GM19328 (cell line): Measurements from ENCODE around the gene CSTF3.
"Not testable (repeated sequence)": the region's sequence is repeated elsewhere in the genome, so short reads cannot be mapped to it uniquely, and the experiment has no call there.

Source experiments
- ATAC-seq: cut with Tn5 transposase; IDR thresholded peaks from one replicate; pipeline ENCODE4 v1.9.1; 2021; ENCODE audit warnings: mild to moderate bottlenecking, moderate library complexity; ENCODE audit not compliant: unreplicated experiment

Gene CSTF3

DNA sequence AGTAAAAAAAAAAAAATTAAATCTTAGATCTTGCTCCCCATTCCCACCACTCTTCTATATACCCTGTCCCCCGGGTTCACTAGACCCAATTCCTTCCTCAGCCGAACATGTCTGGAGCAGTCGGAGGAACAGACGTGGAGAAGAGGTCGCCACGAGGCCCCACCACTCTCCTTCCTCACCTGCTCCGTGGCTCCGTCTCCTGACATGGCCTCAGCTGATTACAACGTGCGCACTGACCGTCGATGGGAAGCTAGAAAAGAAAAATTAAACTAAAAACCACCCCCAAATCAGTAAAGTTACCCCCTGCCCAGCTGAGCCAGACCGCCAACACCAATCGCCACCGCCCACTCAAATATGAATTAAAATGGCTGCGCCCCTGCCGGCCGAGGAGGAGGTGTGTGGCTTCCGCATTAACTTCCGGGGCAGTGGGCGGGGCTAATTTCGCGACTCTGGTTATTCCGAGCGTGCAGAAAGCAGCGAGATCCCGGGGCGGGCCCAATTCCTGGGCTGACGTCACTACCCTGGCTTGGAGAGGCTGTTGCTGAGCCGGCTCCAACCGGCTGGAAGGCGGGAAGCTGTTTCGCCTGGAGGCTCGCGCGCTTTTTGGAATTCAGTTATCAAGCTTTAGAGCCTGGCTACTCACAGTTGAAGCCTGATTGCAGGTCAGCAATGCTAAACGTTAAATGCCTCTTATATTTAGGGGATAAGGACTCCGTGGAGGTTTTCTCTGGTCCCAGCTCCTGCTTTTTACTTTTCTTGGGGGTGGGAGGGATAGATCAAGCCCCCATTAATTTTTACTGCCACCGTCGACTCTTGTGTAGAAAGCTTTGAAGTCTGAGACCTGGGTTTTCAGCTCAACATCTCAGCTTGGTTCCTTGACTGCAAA lies at the start of gene CSTF3:
Gene CSTF3 (minus strand): TSS at position 361 of the 886 bp plus-strand sequence. CDS start 155 bp downstream, at position 206.
- ATAC-seq: peak; percentile 90

DNA sequence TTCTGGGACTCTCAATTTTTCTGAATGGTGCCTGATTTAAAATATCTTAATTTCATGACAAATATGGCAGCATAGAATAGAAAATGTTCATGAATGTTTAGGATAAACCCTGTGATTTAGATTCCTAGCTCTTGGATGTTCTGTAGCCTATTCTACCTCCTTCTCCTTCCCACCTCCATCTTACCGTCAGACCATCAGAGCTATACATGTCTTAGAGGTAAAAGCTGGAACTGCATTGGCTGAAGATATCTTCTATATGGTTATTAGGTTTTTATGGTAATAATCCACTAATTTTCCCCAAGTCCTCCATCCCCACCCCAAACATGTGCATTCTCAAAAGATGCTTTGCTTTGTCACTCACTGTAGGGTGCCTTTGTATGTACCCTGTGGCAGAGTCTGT lies 46.9 kb upstream of the CSTF3 start:
- ATAC-seq: no peak

DNA sequence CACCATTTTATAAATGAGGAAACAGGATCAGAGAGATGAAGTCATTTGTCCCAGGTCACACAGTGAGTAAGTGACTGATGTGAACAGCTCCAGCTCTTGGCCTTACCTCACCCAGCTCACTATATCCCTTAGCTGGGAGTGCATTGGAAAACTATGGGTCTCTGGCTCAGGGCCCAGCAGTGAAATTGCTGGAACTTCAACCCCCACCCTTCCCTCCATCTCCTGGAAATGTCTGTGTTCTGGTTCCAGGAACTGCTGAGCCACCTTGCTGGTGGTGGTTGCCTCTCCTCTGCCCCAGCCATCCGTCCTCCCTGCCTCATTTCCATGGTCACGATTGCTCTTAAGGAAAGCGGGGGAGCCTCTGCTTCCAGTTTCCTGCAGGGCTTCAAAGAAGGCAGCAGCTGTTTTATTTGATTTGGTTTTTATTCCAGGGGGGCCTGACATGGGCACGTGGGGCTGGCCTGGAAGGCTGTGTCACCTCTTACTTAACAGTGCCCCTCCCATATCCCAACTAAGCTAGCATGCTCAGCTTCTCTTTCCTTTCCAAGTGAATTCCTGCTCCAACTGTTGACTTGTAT lies 46.2 kb upstream of the CSTF3 start:
- ATAC-seq: no peak

DNA sequence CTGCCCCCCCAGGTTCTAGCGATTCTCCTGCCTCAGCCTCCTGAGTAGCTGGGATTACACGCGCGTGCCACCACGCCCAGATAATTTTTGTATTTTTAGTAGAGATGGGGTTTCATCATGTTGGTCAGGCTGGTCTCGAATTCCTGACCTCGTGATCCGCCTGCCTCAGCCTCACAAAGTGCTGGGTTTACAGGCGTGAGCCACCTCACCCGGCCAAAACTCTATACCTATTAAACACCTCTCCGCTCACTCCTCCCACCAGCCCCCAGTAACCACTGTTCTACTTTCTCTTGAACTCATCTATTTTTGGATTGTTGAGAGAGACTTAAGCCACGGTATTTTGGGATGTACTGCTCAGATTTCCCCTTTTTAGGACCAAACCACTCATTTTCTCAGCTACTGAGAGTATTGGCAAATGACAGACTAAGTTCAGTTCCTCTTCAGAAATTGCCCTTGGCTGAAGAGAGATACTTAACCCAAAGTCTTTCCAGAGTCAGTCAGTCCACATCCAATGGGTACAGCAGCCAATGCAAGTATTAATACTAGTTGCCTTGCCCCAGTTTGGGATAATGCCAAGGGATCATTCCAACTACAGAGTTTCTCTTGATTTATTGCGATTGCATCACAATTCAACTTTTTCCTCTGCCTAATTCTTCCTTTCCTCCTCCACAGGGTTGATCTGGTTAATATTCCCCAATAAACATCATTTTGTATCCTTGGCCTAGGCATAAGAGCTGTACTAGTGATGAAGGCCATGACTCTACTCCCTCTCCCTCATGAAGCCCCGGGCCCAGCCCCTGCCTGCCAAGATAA lies 36.8 kb upstream of the CSTF3 start:
- ATAC-seq: no peak

DNA sequence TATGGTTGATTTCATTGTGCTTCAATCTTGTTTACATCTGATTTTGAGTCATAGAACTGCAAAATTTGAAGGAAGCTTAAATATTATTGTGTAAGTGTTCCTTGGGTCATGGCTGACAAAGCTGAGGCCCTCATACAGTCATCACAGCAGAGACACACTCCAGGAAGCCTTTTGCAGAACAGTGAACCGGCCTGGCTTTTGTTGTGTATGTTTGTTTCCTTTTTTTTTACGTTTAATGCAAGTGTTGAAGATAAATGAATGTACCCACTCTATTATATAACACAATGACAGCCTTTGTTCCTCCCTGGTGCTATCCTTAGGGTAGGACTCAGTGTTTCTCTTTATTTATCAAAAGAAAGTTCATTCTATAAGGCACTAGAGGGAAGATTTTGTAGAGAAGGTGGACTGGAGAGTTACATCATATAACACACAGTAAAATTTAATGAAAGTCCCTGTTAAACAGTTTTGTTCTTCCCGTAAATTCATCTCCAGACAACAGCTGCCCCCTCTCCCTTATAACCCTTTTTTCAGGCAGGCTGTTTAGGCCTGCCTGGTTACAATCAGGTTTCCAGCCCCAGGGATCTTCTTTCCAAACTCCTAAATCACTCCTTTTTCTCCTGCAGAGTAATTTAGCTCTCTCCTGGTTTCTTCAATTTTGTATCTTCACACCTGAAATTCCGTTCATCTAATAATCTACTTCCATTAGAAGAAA lies 34.3 kb upstream of the CSTF3 start:
- no peak for ATAC-seq

DNA sequence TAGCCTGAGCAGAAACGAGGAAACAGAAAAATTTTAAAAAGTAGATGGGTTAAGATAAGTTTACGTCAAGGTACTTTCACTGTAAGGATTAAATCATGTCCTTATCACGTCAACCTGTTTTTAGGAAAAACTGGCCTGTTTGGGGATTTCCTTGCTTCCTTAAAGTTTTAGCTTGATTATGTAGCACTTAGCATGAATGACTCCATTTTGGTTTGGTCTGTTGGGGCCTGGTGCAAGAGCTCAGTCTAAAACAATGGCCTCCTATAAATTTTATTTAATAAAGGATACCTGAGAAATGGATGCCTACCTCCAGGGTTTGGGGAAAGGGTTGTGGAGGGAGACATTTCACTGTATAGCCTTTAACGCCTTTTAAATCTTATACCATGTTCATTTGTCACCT lies 33.2 kb upstream of the CSTF3 start:
- ATAC-seq: no peak

DNA sequence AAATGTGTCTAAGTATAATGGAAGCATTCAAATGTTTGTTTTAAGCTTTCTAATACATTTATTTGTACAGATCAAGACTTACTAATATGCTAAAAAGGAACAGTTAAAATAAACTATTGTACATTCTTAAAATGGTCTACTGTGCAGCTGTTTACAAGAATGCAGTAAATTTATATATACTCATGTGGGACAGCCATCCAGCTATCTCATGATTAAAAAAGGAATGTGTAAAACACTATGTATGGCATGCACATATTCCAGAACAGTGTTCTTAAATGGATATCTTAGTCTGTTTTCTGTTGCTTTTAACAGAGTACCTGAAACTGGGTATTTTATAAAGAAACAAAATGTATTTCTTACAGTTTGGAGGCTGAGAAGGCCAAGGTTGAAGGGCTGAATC lies 30.2 kb upstream of the CSTF3 start:
- ATAC-seq: no peak

DNA sequence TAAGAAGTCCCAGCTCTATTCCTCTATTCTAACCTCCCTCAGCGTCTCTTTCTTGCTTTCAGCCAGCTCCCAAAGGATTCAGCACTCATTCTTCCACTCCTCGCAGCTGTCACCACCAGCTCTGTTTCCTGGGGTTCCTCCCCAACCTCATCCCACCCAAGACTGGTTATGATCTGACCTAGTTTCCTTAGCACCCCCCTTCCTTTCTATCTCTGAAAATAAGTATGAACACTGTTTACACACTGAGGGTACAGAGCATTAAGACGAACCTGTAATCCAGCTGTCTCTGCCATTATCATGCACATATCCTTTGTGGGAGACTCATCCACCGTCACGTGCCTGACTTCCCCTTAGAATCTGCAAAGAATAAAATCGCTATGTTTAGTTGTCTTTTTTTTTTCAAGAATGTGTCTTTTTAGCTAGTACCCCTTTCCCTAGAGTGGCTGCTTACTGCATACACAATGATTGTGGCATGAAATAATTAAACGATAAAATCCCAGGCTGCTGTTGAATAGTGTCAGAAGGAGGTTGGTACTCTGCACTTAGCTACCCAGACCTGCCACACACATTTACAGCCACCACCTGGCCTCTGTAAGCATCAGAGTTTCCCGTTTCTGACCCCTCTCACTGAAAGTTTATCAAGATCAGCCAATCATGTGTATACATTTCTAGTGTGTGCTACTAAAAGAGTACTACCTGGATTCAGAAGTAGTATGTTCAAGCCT lies 26.9 kb upstream of the CSTF3 start:
- no peak for ATAC-seq

DNA sequence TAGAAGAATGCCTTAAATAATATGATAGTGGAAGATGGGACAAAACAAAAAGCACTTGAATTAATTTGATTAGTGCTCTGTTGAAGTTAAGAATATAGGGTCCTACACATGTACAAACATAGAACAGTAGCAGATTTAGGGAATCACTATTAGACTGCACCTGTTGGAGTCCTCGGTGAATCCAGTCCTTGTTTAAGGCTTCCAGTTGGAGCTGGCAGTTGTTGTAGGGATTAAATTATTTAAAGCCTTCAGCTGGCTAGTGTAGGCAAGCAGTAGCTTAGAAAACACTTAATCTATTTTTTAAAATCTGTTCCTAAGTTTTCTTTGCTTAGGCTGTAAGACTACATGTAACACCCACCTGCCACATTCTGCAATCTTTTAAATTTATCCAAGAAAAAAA lies 24.5 kb upstream of the CSTF3 start:
- ATAC-seq: no peak

DNA sequence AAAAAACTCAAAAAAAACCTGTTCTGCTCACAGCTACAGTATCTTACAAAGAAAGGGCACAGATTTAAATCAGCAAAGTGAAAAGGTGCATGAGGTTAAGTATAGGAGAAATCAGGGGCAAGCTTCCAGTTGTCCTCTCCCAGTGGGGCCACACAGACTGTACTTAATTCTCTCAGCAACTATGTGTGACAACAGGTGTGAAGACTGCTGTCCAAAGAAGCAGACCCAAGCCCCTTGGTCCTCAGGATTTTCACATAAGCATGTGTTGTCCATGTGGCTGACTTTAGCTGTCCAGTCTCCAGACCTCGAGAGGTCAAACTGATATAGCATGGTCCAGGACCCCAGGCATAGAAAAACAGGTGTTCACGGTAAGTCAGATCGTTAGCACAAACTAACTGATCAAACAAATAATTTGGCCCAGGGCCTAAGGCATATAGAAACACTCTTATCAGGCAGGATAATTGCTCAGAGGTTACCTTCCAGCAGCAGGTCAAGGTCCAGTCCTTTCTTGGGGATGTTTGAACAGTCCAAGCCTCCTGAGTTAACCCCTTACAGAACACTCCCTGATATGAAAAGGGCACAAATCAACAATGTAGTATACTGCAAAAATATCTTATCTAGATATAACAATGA lies 21.1 kb upstream of the CSTF3 start:
- ATAC-seq: no peak

DNA sequence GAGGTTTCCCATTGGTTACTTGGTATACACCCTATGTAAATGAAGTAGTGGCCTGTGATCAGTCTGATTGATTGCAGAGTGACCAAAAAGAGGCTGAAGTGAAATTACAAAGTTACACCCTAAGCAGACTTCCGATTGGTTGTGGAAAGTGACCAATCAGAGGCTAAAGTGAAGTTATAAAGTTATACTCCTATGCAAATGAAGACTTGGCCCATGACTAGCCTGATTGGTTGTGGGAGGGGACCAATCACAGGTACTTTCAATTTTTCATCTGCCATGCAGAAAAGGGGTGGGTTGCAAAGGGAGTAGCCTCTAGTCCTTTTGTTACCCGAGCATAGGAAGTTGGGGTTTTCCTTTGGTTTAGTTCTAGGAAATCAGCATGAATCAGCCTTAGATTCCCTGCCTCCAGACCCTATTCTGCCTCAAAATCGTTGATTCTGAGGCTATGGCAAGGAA lies 18.1 kb upstream of the CSTF3 start:
- ATAC-seq: no peak

DNA sequence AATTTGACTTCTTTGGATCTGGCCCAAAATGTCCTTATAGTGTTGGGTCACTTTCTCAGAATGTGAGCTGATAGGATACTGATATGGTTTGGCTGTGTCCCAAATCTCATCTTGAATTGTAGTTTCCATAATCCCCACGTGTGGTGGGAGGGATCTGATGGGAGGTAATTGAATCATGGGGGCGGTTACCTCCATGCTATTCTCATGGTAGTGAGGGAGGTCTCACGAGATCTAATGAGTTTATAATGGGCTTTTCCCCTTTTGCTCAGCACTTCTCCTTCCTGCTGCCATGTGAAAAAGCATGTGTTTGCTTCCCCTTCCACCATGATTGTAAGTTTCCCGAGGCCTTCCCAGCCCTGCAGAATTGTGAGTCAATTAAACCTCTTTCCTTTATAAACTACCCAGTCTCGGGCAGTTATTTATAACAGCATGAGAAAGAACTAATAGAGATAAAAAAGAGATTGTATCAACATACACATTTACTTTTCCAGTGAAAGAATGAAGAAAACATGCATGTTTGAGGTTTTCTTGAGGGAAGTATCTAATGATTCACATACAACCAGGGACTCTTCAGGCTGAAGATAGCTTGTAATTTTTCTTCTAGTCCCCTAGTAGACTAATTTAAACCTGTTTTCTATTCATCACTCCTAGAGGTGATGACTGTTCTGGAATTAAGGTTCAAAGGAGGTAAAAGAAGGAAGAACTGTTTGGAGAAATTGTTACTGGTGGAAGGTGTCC lies 17.3 kb upstream of the CSTF3 start:
- no peak for ATAC-seq

DNA sequence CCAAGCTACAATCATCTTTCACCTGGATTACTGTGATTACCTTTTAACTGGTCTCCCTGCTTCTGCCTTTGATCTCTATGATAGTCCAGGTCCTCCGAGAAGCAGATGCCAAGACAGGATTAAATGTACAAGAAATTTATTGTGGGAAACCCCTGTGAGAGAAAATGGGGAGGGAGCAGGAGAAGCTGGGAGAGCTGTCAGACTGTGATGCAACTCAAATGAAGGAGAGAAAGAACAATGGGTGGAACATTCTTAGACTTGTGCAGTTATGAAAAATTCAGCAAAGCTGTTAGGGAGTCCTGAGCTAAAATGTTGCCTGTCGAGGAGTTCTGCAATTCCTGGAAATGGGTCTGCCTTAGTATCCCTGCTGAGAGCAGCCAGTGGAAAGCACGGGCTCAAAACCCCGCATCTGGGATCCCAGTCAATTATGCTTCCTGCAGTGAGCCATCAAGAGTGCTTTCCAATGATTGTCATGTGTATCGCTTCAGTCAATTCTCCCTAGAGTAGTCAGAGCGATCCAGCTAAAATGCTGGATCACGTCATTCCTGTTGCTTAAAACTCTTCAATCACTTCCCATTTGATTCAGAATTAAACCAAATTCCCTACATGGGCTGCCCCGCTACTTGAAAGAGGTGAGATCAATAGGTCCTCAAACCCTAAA lies 16.5 kb upstream of the CSTF3 start:
- no peak for ATAC-seq

DNA sequence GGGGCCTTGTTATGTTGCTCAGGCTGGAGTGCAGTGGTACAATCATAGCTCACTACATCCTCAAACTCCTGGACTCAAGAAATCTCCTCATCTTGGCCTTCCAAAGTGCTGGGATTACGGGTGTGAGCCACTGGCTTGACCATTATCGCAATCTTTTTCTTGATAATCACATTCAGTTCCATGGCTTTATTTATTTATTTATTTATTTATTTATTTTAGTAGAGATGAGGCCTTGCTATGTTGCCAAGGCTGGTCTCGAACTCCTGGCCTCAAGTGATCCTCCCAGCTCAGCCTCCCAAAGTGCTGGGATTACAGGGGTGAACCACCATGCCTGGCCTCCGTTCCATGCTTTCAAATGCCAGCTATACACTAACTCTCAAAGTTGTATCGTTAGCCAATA lies 15.5 kb upstream of the CSTF3 start:
- ATAC-seq: not testable (repeated sequence)

DNA sequence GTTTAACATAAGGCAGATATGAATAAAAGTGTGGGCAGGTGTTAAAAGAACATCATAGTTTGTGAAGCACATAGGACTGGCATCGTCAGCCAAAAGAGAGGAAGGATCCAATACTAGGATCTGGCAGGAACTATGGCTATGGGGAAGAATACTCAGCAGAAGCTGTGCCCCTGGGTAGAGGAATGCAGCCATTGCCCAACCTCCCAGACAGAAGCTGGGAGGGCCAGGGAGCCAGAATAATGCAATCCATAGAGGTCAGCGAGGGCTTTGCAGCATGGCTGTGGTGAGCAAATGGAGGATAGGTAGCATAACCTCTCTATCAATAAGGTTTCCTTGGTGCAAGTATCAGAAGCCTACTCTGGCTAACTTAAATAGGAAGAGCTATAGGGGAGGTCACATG lies 11.7 kb upstream of the CSTF3 start:
- ATAC-seq: no peak

DNA sequence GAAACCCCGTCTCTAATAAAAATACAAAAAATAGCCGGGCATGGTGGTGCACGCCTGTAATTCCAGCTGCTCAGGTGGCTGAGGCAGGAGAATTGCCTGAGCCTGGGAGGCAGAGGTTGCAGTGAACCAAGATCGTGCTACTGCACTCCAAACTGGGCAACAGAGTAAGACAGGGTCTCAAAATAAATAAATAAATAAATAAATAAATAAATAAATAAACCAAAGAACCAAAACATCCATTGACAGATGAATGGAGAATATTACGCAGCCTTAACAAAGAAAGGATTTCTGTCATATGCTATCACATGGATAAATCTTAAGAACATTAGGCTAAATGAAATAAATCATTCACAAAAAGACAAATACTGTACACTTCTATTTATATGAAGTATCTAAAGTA lies 11.1 kb upstream of the CSTF3 start:
- no peak for ATAC-seq

DNA sequence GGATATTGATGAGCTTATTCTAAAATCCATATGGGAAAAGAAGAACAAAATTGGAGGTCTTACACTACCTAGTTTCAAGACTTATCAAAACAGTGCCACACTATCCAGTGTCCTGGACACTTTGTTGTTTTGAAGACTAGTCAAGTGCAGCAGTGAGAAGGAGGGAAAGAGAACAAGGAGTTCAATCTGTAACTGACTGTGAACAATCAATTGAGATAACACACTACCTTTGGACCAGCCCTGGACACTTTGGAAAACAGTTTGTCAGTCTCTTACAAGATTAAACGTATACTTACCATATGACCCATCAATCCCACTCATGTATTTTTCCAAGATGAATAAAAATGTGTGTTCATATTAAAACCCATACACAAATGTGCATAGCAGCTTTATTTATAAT lies 10.0 kb upstream of the CSTF3 start:
- ATAC-seq: no peak

DNA sequence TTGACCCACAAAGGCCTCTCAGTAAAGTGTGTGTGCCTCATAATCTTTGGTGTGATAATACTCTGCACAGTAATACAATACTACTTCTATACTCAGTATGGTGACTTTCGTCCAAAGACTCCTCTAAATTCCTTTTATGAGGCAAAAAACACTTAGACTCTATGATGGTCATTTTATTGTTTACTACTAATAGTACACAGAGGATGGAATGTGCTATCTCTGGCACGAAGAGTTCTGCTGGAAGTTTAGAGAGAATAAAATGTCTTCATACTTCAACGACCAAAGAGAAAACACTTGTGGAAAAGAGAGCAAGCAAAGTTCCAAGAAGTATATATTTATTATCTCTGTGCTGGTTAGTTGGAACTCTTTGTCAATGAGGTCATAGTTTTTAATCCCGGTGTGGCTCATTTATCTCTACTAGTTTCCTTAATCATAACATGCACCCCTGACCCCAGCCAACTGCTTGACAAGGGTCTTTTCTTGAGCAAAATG lies 7.5 kb upstream of the CSTF3 start:
- no peak for ATAC-seq
